ENCODE measurements around the gene LAPTM5. TPM values are rescaled to one million over a fixed set of nuclear protein-coding genes. Genes with fewer than 3 reads are reported as not detected.

The LAPTM5 gene
- total RNA-seq, 1 donor from 2014 or later: 0.77 TPM

DNA sequence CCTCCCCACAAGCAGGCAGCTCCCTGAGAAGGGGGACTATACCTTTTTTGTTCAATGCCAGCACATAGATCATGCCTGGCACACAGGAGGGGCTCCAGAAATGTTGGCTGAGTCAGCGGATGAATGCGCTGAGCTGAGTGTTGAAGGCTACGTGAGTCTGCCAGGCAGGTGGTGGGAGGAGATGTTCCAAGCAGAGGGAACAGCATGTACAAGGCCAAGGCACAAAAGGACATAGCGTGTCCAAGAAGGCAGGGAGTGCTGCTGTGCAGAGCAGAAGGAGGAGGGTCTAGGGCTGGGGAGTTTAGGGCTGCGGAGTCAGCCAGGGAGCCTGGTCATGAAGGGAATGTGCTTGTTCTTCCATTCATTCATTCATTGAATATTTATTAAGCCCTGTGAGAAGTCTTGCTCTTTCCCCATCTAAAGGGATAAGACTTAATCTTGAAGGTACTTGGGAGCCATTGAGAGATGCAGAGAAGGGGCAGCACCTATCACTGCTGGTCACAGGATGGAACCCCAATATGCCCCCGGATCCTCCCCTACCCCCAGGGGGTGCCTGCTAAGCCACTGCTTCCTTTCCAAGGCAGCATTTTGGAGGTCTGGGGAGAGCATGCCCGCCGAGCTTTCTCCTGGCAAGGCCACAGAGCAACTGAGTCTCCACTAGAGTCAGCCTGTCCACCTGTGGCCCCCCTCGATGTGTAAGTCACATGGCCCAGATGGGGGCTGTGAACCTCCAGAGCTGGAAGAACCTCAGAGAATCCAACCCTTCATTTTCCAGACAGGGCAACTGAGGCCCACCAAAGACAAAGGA is 31.2 kb upstream of the LAPTM5 start:
- Histone ChIP-seq H3K4me2 (ENCODE audit: low read length) (no peak overlapping the region), H3K79me2 (ENCODE audit: insufficient read depth, low read length) (no peaks in the 10 kb centered on the region), H3K4me1 (ENCODE audit: insufficient read depth, low read length) (no peaks in the 10 kb centered on the region), H3K27ac (ENCODE audit: low read depth, low read length) (no peak overlapping the region), H2AFZ (ENCODE audit: low read depth, low read length) (no peak overlapping the region), H3K9me3 (ENCODE audit: insufficient read depth, low read depth, low read length) (no peaks in the 10 kb centered on the region), H3K36me3 (ENCODE audit: insufficient read depth, low read length) (no peaks in the 10 kb centered on the region), H3K9ac (ENCODE audit: low read length) (no peak overlapping the region), H4K20me1 (ENCODE audit: insufficient read depth, low read length) (peaks cover 3% of the 10 kb centered on the region), H3K27me3 (ENCODE audit: insufficient read depth, low read length) (peaks cover 11% of the 10 kb centered on the region), H3K4me3 (ENCODE audit: insufficient read depth, low read depth, low read length) (no peak overlapping the region)
- Mint-ChIP-seq H3K4me3 (ENCODE audit: unreplicated experiment) (no peak overlapping the region), H3K36me3 (ENCODE audit: low read depth, unreplicated experiment) (no peaks in the 10 kb centered on the region), H3K9me3 (ENCODE audit: unreplicated experiment) (no peaks in the 10 kb centered on the region), H3K27ac (ENCODE audit: unreplicated experiment) (no peak overlapping the region), H3K27me3 (ENCODE audit: low read depth, unreplicated experiment) (peaks cover 57% of the 10 kb centered on the region), H3K4me1 (ENCODE audit: low read depth, unreplicated experiment) (no peaks in the 10 kb centered on the region)
- TF ChIP-seq EZH2 (IDR thresholded peaks at IDR 0.05; ENCODE audit: insufficient read depth, low read length) (no peak), CTCF (IDR thresholded peaks at IDR 0.05; ENCODE audit: insufficient read depth, low read depth, low read length) (no peak)
- DNase-seq (ENCODE audit: low read depth): no peak
- no peak for FAIRE-seq

DNA sequence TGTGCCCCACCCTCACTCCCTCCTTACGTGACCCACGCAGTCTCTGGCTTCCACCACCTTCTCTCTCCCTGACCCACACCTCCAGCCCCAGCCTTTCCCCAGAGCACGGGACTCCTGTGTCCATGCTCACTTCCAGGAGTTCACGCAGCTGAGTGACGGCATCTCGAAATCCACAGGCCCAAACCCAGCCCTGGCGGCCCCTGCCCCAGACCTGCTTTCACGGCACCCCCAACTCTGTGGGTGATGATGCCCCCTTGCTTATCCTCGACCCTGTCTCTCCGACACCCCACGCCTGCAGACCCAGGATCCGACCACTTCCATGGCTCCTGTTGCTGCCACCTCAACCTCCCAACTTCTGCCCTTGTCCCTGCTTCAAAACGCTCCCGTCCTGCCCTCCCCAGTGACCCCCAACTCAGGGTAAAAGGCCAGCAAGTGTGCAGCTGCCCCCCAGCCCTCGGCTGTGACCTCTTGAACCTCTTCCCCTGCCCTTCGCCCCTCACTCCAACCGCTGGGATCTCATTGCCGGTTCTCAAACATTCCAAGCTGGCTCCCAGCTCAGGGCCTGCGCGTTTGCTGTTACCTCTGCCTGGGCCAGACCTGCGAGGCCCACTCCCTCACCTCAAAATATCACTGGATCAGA is 30.4 kb upstream of the LAPTM5 start:
- Histone ChIP-seq H3K36me3 (ENCODE audit: insufficient read depth, low read length) (no peaks in the 10 kb centered on the region), H4K20me1 (ENCODE audit: insufficient read depth, low read length) (peaks cover 3% of the 10 kb centered on the region), H3K27me3 (ENCODE audit: insufficient read depth, low read length) (peaks cover 11% of the 10 kb centered on the region), H2AFZ (ENCODE audit: low read depth, low read length) (no peak overlapping the region), H3K27ac (ENCODE audit: low read depth, low read length) (no peak overlapping the region), H3K4me1 (ENCODE audit: insufficient read depth, low read length) (no peaks in the 10 kb centered on the region), H3K9me3 (ENCODE audit: insufficient read depth, low read depth, low read length) (no peaks in the 10 kb centered on the region), H3K79me2 (ENCODE audit: insufficient read depth, low read length) (no peaks in the 10 kb centered on the region), H3K4me3 (ENCODE audit: insufficient read depth, low read depth, low read length) (no peak overlapping the region), H3K4me2 (ENCODE audit: low read length) (no peak overlapping the region), H3K9ac (ENCODE audit: low read length) (no peak overlapping the region)
- Mint-ChIP-seq H3K27ac (ENCODE audit: unreplicated experiment) (no peak overlapping the region), H3K36me3 (ENCODE audit: low read depth, unreplicated experiment) (no peaks in the 10 kb centered on the region), H3K9me3 (ENCODE audit: unreplicated experiment) (no peaks in the 10 kb centered on the region), H3K27me3 (ENCODE audit: low read depth, unreplicated experiment) (peaks cover 54% of the 10 kb centered on the region), H3K4me3 (ENCODE audit: unreplicated experiment) (no peak overlapping the region), H3K4me1 (ENCODE audit: low read depth, unreplicated experiment) (no peaks in the 10 kb centered on the region)
- no peak for TF ChIP-seq EZH2 (IDR thresholded peaks at IDR 0.05; ENCODE audit: insufficient read depth, low read length)
- no peak for TF ChIP-seq CTCF (IDR thresholded peaks at IDR 0.05; ENCODE audit: insufficient read depth, low read depth, low read length)
- FAIRE-seq: no peak
- DNase-seq (ENCODE audit: low read depth): no peak

- no peak overlapping the region for H3K27ac Mint-ChIP-seq (ENCODE audit: unreplicated experiment)
- FAIRE-seq: no peak
Measured at GRCh38 chr1:30787266-30787665, 29.7 kb upstream of the LAPTM5 start.

More at GRCh38 chr1:30787266-30787665, 29.7 kb upstream of the LAPTM5 start:
- H3K4me3 ChIP-seq (ENCODE audit: insufficient read depth, low read depth, low read length): no peak overlapping the region
- no peak overlapping the region for H3K4me2 ChIP-seq (ENCODE audit: low read length)
- H3K4me3 Mint-ChIP-seq (ENCODE audit: unreplicated experiment): no peak overlapping the region
- no peaks in the 10 kb centered on the region for H3K4me1 ChIP-seq (ENCODE audit: insufficient read depth, low read length)
- H3K36me3 Mint-ChIP-seq (ENCODE audit: low read depth, unreplicated experiment): no peaks in the 10 kb centered on the region
- no peak overlapping the region for H2AFZ ChIP-seq (ENCODE audit: low read depth, low read length)
- DNase-seq (ENCODE audit: low read depth): no peak
- peaks cover 48% of the 10 kb centered on the region for H3K27me3 Mint-ChIP-seq (ENCODE audit: low read depth, unreplicated experiment)
- TF ChIP-seq EZH2 (IDR thresholded peaks at IDR 0.05; ENCODE audit: insufficient read depth, low read length) (no peak), CTCF (IDR thresholded peaks at IDR 0.05; ENCODE audit: insufficient read depth, low read depth, low read length) (no peak)
- no peaks in the 10 kb centered on the region for H3K9me3 Mint-ChIP-seq (ENCODE audit: unreplicated experiment)
- no peaks in the 10 kb centered on the region for H3K79me2 ChIP-seq (ENCODE audit: insufficient read depth, low read length)
- no peaks in the 10 kb centered on the region for H3K36me3 ChIP-seq (ENCODE audit: insufficient read depth, low read length)
- H4K20me1 ChIP-seq (ENCODE audit: insufficient read depth, low read length): peaks cover 3% of the 10 kb centered on the region
- peaks cover 2% of the 10 kb centered on the region for H3K4me1 Mint-ChIP-seq (ENCODE audit: low read depth, unreplicated experiment)
- H3K27me3 ChIP-seq (ENCODE audit: insufficient read depth, low read length): peaks cover 11% of the 10 kb centered on the region
- no peaks in the 10 kb centered on the region for H3K9me3 ChIP-seq (ENCODE audit: insufficient read depth, low read depth, low read length)
- no peak overlapping the region for H3K9ac ChIP-seq (ENCODE audit: low read length)
- no peak overlapping the region for H3K27ac ChIP-seq (ENCODE audit: low read depth, low read length)
